Measurements from ENCODE around the gene MCF2L. TPM values are rescaled to one million over a fixed set of nuclear protein-coding genes. Genes with fewer than 3 reads are reported as not detected.

MCF2L gene
- total RNA-seq, 1 donor from 2014 or later, result 83.0 TPM

GRCh38 chr13:113116871-113117271, 147.9 kb downstream of the MCF2L start:
- Mint-ChIP-seq H3K4me3 (ENCODE audit: unreplicated experiment) (no peak overlapping the region), H3K27me3 (ENCODE audit: unreplicated experiment) (peaks cover 13% of the 10 kb centered on the region), H3K9me3 (ENCODE audit: unreplicated experiment) (peaks cover 3% of the 10 kb centered on the region), H3K27ac (ENCODE audit: unreplicated experiment) (no peak overlapping the region), H3K36me3 (ENCODE audit: unreplicated experiment) (peaks cover 3% of the 10 kb centered on the region), H3K4me1 (ENCODE audit: low read depth, unreplicated experiment) (peaks cover 3% of the 10 kb centered on the region)
- no peak for TF ChIP-seq CTCF (IDR thresholded peaks at IDR 0.05; ENCODE audit: partially characterized antibody, unreplicated experiment)
- DNase-seq, result no peak

GRCh38 chr13:113117335-113117872, 148.4 kb downstream of the MCF2L start:
- H3K4me3 Mint-ChIP-seq (ENCODE audit: unreplicated experiment), result no peak overlapping the region
- DNase-seq, result peak; percentile 6
- no peak overlapping the region for H3K27ac Mint-ChIP-seq (ENCODE audit: unreplicated experiment)
- peaks cover 5% of the 10 kb centered on the region for H3K4me1 Mint-ChIP-seq (ENCODE audit: low read depth, unreplicated experiment)
- H3K27me3 Mint-ChIP-seq (ENCODE audit: unreplicated experiment), result peaks cover 15% of the 10 kb centered on the region
- peaks cover 5% of the 10 kb centered on the region for H3K9me3 Mint-ChIP-seq (ENCODE audit: unreplicated experiment)
- peaks cover 3% of the 10 kb centered on the region for H3K36me3 Mint-ChIP-seq (ENCODE audit: unreplicated experiment)
- no peak for TF ChIP-seq CTCF (IDR thresholded peaks at IDR 0.05; ENCODE audit: partially characterized antibody, unreplicated experiment)

- H3K27me3 Mint-ChIP-seq (ENCODE audit: unreplicated experiment), result peaks cover 16% of the 10 kb centered on the region
- peak; percentile 8 for DNase-seq
- no peak overlapping the region for H3K27ac Mint-ChIP-seq (ENCODE audit: unreplicated experiment)
- TF ChIP-seq CTCF (IDR thresholded peaks at IDR 0.05; ENCODE audit: partially characterized antibody, unreplicated experiment), result no peak
- H3K4me3 Mint-ChIP-seq (ENCODE audit: unreplicated experiment), result no peak overlapping the region
- peaks cover 6% of the 10 kb centered on the region for H3K4me1 Mint-ChIP-seq (ENCODE audit: low read depth, unreplicated experiment)
- H3K36me3 Mint-ChIP-seq (ENCODE audit: unreplicated experiment), result peaks cover 3% of the 10 kb centered on the region
- peaks cover 6% of the 10 kb centered on the region for H3K9me3 Mint-ChIP-seq (ENCODE audit: unreplicated experiment)
Measured at GRCh38 chr13:113117911-113118260, 148.9 kb downstream of the MCF2L start.

GRCh38 chr13:113118261-113119021, 149.4 kb downstream of the MCF2L start:
- DNase-seq, result peak; percentile 10
- Mint-ChIP-seq H3K9me3 (ENCODE audit: unreplicated experiment) (peaks cover 6% of the 10 kb centered on the region), H3K27me3 (ENCODE audit: unreplicated experiment) (peaks cover 19% of the 10 kb centered on the region), H3K4me1 (ENCODE audit: low read depth, unreplicated experiment) (peaks cover 6% of the 10 kb centered on the region), H3K27ac (ENCODE audit: unreplicated experiment) (no peak overlapping the region), H3K4me3 (ENCODE audit: unreplicated experiment) (no peak overlapping the region), H3K36me3 (ENCODE audit: unreplicated experiment) (peaks cover 3% of the 10 kb centered on the region)
- no peak for TF ChIP-seq CTCF (IDR thresholded peaks at IDR 0.05; ENCODE audit: partially characterized antibody, unreplicated experiment)

GRCh38 chr13:113119166-113119821, 150.3 kb downstream of the MCF2L start:
- H3K27me3 Mint-ChIP-seq (ENCODE audit: unreplicated experiment), result peaks cover 19% of the 10 kb centered on the region
- H3K4me3 Mint-ChIP-seq (ENCODE audit: unreplicated experiment), result no peak overlapping the region
- peaks cover 3% of the 10 kb centered on the region for H3K36me3 Mint-ChIP-seq (ENCODE audit: unreplicated experiment)
- H3K27ac Mint-ChIP-seq (ENCODE audit: unreplicated experiment), result no peak overlapping the region
- peak; percentile 6 for DNase-seq
- peaks cover 6% of the 10 kb centered on the region for H3K4me1 Mint-ChIP-seq (ENCODE audit: low read depth, unreplicated experiment)
- TF ChIP-seq CTCF (IDR thresholded peaks at IDR 0.05; ENCODE audit: partially characterized antibody, unreplicated experiment), result no peak
- peaks cover 6% of the 10 kb centered on the region for H3K9me3 Mint-ChIP-seq (ENCODE audit: unreplicated experiment)
